ENCODE results near the gene SHC1.

SHC1 gene

GRCh38 chr1:155008015-155008941 is 37.7 kb upstream of the SHC1 start:
- DNase-seq (ENCODE audit: low read depth in 2 of 2), result no peak

GRCh38 chr1:155007251-155007828 is 36.8 kb upstream of the SHC1 start:
- DNase-seq (ENCODE audit: low read depth in 2 of 2), result no peak

GRCh38 chr1:155006601-155007101 is 36.1 kb upstream of the SHC1 start:
- DNase-seq (ENCODE audit: low read depth in 2 of 2), result no peak

- DNase-seq (ENCODE audit: low read depth in 2 of 2), result no peak
Observed at GRCh38 chr1:155005076-155006011, 34.8 kb upstream of the SHC1 start.

- no peak for DNase-seq (ENCODE audit: low read depth in 2 of 2)
Observed at GRCh38 chr1:155004352-155005075, 34.0 kb upstream of the SHC1 start.

GRCh38 chr1:155003766-155004351 is 33.3 kb upstream of the SHC1 start:
- no peak for DNase-seq (ENCODE audit: low read depth in 2 of 2)

- no peak for DNase-seq (ENCODE audit: low read depth in 2 of 2)
Observed at GRCh38 chr1:155003227-155003765, 32.7 kb upstream of the SHC1 start.

GRCh38 chr1:155002464-155003226 is 32.1 kb upstream of the SHC1 start, which contains the start of gene ZBTB7B:
ZBTB7B (plus strand) TSS chr1:155002802; CDS start chr1:155014661, 11,859 bp downstream.
- DNase-seq (ENCODE audit: low read depth in 2 of 2), result no peak

GRCh38 chr1:155001675-155002463 is 31.3 kb upstream of the SHC1 start:
- DNase-seq (ENCODE audit: low read depth in 2 of 2), result peak; percentile 95 to 96

GRCh38 chr1:155001425-155001674 is 30.8 kb upstream of the SHC1 start:
- no peak for DNase-seq (ENCODE audit: low read depth in 2 of 2)

- peak; percentile 47 to 53 for DNase-seq (ENCODE audit: low read depth in 2 of 2)
Observed at GRCh38 chr1:155000726-155001424, 30.3 kb upstream of the SHC1 start.

- DNase-seq (ENCODE audit: low read depth in 2 of 2), result no peak
Observed at GRCh38 chr1:155000411-155000725, 29.8 kb upstream of the SHC1 start.

GRCh38 chr1:154999571-155000410 is 29.2 kb upstream of the SHC1 start:
- no peak for DNase-seq (ENCODE audit: low read depth in 2 of 2)

- DNase-seq (ENCODE audit: low read depth in 2 of 2), result peak in 1 of 2 experiments; percentile 40
Observed at GRCh38 chr1:154998818-154999570, 28.4 kb upstream of the SHC1 start.

- no peak for DNase-seq (ENCODE audit: low read depth in 2 of 2)
Observed at GRCh38 chr1:154998201-154998780, 27.7 kb upstream of the SHC1 start.

GRCh38 chr1:154996966-154997701 is 26.6 kb upstream of the SHC1 start:
- DNase-seq (ENCODE audit: low read depth in 2 of 2), result no peak
